ENCODE measurements around the gene IPO4. TPM values are rescaled to one million over a fixed set of nuclear protein-coding genes. Genes with fewer than 3 reads are reported as not detected.

IPO4 gene
- total and polyA plus RNA-seq, 9 of the 15 experiments (the other 6 are each of a cell fraction or from before 2014, with no cell fraction given), result 7.3 to 122 (median 31.8) TPM

DNA sequence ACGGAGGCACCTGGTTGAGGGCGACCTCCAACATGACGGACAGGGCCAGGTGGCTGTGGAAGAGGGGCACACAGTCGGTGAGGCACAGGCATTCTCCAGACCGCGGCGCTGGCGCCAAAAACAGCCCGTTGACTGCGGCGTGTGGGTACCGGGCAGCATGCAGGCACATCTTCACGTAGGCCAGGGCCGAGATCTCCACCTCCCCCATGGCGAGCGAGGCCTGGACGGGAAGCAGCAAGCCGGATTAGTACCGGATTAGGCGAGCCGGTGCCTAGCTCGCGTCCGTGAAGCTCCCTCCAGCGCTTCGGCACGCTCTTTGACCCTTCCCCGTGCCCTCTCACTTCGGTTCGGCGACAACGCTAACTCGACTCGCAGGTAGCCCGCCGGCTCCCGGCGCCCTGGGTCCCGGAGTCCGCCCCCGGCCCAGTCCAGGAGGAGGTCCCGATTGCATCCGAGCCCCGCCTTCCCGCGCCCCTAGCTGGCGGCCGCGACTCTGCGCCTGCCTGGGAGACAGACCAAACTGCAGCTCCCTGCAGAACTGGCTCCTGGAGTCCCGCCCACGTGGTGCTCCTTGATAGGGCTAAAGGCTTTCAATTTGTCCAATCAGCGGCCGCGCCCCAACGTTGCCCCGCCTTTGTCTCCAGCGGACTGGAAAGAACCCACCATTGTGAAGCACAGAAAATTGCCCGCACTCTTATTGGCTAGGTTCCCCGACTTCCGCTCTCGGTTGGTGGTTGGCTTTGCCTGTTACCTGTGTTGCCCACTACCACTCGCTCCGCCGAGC, 47.3 kb downstream of the IPO4 start, which contains the start of gene EMC9 (continued):
- TF ChIP-seq, protein P1, sequence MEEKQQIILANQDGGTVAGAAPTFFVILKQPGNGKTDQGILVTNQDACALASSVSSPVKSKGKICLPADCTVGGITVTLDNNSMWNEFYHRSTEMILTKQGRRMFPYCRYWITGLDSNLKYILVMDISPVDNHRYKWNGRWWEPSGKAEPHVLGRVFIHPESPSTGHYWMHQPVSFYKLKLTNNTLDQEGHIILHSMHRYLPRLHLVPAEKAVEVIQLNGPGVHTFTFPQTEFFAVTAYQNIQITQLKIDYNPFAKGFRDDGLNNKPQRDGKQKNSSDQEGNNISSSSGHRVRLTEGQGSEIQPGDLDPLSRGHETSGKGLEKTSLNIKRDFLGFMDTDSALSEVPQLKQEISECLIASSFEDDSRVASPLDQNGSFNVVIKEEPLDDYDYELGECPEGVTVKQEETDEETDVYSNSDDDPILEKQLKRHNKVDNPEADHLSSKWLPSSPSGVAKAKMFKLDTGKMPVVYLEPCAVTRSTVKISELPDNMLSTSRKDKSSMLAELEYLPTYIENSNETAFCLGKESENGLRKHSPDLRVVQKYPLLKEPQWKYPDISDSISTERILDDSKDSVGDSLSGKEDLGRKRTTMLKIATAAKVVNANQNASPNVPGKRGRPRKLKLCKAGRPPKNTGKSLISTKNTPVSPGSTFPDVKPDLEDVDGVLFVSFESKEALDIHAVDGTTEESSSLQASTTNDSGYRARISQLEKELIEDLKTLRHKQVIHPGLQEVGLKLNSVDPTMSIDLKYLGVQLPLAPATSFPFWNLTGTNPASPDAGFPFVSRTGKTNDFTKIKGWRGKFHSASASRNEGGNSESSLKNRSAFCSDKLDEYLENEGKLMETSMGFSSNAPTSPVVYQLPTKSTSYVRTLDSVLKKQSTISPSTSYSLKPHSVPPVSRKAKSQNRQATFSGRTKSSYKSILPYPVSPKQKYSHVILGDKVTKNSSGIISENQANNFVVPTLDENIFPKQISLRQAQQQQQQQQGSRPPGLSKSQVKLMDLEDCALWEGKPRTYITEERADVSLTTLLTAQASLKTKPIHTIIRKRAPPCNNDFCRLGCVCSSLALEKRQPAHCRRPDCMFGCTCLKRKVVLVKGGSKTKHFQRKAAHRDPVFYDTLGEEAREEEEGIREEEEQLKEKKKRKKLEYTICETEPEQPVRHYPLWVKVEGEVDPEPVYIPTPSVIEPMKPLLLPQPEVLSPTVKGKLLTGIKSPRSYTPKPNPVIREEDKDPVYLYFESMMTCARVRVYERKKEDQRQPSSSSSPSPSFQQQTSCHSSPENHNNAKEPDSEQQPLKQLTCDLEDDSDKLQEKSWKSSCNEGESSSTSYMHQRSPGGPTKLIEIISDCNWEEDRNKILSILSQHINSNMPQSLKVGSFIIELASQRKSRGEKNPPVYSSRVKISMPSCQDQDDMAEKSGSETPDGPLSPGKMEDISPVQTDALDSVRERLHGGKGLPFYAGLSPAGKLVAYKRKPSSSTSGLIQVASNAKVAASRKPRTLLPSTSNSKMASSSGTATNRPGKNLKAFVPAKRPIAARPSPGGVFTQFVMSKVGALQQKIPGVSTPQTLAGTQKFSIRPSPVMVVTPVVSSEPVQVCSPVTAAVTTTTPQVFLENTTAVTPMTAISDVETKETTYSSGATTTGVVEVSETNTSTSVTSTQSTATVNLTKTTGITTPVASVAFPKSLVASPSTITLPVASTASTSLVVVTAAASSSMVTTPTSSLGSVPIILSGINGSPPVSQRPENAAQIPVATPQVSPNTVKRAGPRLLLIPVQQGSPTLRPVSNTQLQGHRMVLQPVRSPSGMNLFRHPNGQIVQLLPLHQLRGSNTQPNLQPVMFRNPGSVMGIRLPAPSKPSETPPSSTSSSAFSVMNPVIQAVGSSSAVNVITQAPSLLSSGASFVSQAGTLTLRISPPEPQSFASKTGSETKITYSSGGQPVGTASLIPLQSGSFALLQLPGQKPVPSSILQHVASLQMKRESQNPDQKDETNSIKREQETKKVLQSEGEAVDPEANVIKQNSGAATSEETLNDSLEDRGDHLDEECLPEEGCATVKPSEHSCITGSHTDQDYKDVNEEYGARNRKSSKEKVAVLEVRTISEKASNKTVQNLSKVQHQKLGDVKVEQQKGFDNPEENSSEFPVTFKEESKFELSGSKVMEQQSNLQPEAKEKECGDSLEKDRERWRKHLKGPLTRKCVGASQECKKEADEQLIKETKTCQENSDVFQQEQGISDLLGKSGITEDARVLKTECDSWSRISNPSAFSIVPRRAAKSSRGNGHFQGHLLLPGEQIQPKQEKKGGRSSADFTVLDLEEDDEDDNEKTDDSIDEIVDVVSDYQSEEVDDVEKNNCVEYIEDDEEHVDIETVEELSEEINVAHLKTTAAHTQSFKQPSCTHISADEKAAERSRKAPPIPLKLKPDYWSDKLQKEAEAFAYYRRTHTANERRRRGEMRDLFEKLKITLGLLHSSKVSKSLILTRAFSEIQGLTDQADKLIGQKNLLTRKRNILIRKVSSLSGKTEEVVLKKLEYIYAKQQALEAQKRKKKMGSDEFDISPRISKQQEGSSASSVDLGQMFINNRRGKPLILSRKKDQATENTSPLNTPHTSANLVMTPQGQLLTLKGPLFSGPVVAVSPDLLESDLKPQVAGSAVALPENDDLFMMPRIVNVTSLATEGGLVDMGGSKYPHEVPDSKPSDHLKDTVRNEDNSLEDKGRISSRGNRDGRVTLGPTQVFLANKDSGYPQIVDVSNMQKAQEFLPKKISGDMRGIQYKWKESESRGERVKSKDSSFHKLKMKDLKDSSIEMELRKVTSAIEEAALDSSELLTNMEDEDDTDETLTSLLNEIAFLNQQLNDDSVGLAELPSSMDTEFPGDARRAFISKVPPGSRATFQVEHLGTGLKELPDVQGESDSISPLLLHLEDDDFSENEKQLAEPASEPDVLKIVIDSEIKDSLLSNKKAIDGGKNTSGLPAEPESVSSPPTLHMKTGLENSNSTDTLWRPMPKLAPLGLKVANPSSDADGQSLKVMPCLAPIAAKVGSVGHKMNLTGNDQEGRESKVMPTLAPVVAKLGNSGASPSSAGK (IDR thresholded peaks at IDR 0.05), result no peak
- TF ChIP-seq ZNF431 (CRISPR knock-in tag; IDR thresholded peaks at IDR 0.05), result no peak
- TF ChIP-seq RFX5 (IDR thresholded peaks at IDR 0.05; ENCODE audit: low read depth, low read length), result peak; percentile 43; the same call in 1 of the 2 replicates
- peak; percentile 92 for TF ChIP-seq RBFOX2 (IDR thresholded peaks at IDR 0.05; ENCODE audit: low read depth, low read length)
- peak; percentile 66; the same call in 1 of the 2 replicates for TF ChIP-seq ZBTB7A (IDR thresholded peaks at IDR 0.05; ENCODE audit: borderline replicate concordance, control insufficient read depth, low read depth, low read length)
- no peak for TF ChIP-seq ZNF699 (CRISPR knock-in tag; IDR thresholded peaks at IDR 0.05; ENCODE audit: insufficient replicate concordance)
- TF ChIP-seq CBX2 (IDR thresholded peaks at IDR 0.05; ENCODE audit: insufficient read depth, low read length, poor library complexity, severe bottlenecking), result no peak
- peak; percentile 93 for TF ChIP-seq POLR2G (IDR thresholded peaks at IDR 0.05; ENCODE audit: low read depth, low read length)
- peak; percentile 65; the same call in 1 of the 2 replicates for TF ChIP-seq ZNF511 (CRISPR knock-in tag; IDR thresholded peaks at IDR 0.05)
- 0 out of 2 replicates have a peak, but pooled peaks have one; percentile 31 for TF ChIP-seq POLR2AphosphoS5 (IDR thresholded peaks at IDR 0.05; ENCODE audit: control insufficient read depth, insufficient read depth, low read depth, low read length)
- no peak for TF ChIP-seq KAT7 (CRISPR knock-in tag; IDR thresholded peaks at IDR 0.05; ENCODE audit: borderline replicate concordance)
- TF ChIP-seq RFX1 (IDR thresholded peaks at IDR 0.05), result peak; percentile 30; the same call in 1 of the 2 replicates
- TF ChIP-seq, protein P2, sequence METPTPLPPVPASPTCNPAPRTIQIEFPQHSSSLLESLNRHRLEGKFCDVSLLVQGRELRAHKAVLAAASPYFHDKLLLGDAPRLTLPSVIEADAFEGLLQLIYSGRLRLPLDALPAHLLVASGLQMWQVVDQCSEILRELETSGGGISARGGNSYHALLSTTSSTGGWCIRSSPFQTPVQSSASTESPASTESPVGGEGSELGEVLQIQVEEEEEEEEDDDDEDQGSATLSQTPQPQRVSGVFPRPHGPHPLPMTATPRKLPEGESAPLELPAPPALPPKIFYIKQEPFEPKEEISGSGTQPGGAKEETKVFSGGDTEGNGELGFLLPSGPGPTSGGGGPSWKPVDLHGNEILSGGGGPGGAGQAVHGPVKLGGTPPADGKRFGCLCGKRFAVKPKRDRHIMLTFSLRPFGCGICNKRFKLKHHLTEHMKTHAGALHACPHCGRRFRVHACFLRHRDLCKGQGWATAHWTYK (CRISPR knock-in tag; IDR thresholded peaks at IDR 0.05), result 0 out of 2 replicates have a peak, but pooled peaks have one; percentile 36
